ENCODE data around the gene ASL.

Gene ASL

GRCh38 chr7:66076462-66077329 is 1.1 kb downstream of the ASL start:
- TF ChIP-seq, protein P1, sequence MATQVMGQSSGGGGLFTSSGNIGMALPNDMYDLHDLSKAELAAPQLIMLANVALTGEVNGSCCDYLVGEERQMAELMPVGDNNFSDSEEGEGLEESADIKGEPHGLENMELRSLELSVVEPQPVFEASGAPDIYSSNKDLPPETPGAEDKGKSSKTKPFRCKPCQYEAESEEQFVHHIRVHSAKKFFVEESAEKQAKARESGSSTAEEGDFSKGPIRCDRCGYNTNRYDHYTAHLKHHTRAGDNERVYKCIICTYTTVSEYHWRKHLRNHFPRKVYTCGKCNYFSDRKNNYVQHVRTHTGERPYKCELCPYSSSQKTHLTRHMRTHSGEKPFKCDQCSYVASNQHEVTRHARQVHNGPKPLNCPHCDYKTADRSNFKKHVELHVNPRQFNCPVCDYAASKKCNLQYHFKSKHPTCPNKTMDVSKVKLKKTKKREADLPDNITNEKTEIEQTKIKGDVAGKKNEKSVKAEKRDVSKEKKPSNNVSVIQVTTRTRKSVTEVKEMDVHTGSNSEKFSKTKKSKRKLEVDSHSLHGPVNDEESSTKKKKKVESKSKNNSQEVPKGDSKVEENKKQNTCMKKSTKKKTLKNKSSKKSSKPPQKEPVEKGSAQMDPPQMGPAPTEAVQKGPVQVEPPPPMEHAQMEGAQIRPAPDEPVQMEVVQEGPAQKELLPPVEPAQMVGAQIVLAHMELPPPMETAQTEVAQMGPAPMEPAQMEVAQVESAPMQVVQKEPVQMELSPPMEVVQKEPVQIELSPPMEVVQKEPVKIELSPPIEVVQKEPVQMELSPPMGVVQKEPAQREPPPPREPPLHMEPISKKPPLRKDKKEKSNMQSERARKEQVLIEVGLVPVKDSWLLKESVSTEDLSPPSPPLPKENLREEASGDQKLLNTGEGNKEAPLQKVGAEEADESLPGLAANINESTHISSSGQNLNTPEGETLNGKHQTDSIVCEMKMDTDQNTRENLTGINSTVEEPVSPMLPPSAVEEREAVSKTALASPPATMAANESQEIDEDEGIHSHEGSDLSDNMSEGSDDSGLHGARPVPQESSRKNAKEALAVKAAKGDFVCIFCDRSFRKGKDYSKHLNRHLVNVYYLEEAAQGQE (IDR thresholded peaks at IDR 0.05; ENCODE audit: insufficient read depth in 1 of 2, low read depth in 2 of 2, low read length in 2 of 2), result no peak
- 0 out of 2 replicates have a peak, but pooled peaks have one; percentile 90 for TF ChIP-seq SIN3A (IDR thresholded peaks at IDR 0.05; ENCODE audit: borderline replicate concordance, insufficient read depth, low read length)

- TF ChIP-seq SIN3A (IDR thresholded peaks at IDR 0.05; ENCODE audit: borderline replicate concordance, insufficient read depth, low read length) (no peak), FOXP2 (optimal IDR thresholded peaks at IDR 0.05; ENCODE audit: borderline replicate concordance, extremely low read depth, extremely low read length, insufficient read depth) (no peak), POLR2AphosphoS5 (IDR thresholded peaks at IDR 0.05; ENCODE audit: low read depth, low read length) (no peak), TAF1 (IDR thresholded peaks at IDR 0.05; ENCODE audit: borderline replicate concordance, insufficient read depth, low read length) (no peak)
- TF ChIP-seq, protein P1 (IDR thresholded peaks at IDR 0.05; ENCODE audit: insufficient read depth in 1 of 2, low read depth in 2 of 2, low read length in 2 of 2), result no peak
Measured at GRCh38 chr7:66078067-66078466, 2.4 kb downstream of the ASL start.

DNA sequence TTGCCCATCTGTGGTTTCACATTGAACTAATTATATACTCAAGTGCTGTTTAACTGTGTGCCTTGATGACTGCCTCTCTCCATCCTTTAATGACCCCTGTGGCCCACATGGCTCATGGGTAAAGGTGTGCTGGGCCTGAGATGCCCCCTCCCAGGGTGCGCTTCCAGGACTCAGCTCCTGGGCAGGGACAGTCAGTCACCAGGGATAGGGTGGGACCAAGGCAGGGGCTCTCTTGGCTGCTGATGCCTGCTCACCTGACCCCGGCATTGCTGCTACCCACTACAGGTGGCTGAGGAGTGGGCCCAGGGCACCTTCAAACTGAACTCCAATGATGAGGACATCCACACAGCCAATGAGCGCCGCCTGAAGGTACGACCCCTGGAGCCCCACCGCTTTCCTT is 6.5 kb downstream of the ASL start:
- TF ChIP-seq TAF1 (IDR thresholded peaks at IDR 0.05; ENCODE audit: borderline replicate concordance, insufficient read depth, low read length) (no peak), POLR2AphosphoS5 (IDR thresholded peaks at IDR 0.05; ENCODE audit: low read depth, low read length) (no peak), FOXP2 (optimal IDR thresholded peaks at IDR 0.05; ENCODE audit: borderline replicate concordance, extremely low read depth, extremely low read length, insufficient read depth) (no peak), SIN3A (IDR thresholded peaks at IDR 0.05; ENCODE audit: borderline replicate concordance, insufficient read depth, low read length) (no peak)
- TF ChIP-seq, protein P1 (IDR thresholded peaks at IDR 0.05; ENCODE audit: insufficient read depth in 1 of 2, low read depth in 2 of 2, low read length in 2 of 2), result no peak

- TF ChIP-seq POLR2AphosphoS5 (IDR thresholded peaks at IDR 0.05; ENCODE audit: low read depth, low read length) (no peak), TAF1 (IDR thresholded peaks at IDR 0.05; ENCODE audit: borderline replicate concordance, insufficient read depth, low read length) (no peak)
- TF ChIP-seq, protein P1 (IDR thresholded peaks at IDR 0.05; ENCODE audit: insufficient read depth in 1 of 2, low read depth in 2 of 2, low read length in 2 of 2), result no peak
Measured at GRCh38 chr7:66082886-66083415, 7.3 kb downstream of the ASL start.
